WTC11 (cell line): Measurements from ENCODE around the gene PPP1R3D. TPM values are rescaled to one million over a fixed set of nuclear protein-coding genes. Genes with fewer than 3 reads are reported as not detected.

Experiments used
- ATAC-seq: fragments of 200-7000 bp; cut with Tn5 transposase; 2 replicates; pipeline ENCODE4 v1.10.0; 2021; ENCODE audit warnings: mild to moderate bottlenecking, moderate library complexity
- CTCF ChIA-PET: fragments of 300-600 bp; sonication (Branson Sonifier 250); formaldehyde crosslinking; loops from one replicate; lab custom pipeline; 2021; ENCODE audit warnings: antibody characterized with exemption; lab: Charles Lee
- POLR2A ChIA-PET: fragments of 350-600 bp; sonication (Branson Sonifier 250); formaldehyde crosslinking; loops from one replicate; lab custom pipeline; 2021; ENCODE audit warnings: antibody characterized with exemption; lab: Charles Lee
- DNase-seq: peaks from one replicate; pipeline ENCODE4 v3.0.0; 2021; ENCODE audit warnings: low spot score
- H3K27ac Mint-ChIP-seq: 2 replicates; pipeline ENCODE4 v1.8.0; 2021; ENCODE audit warnings: mixed read lengths
- H3K27me3 Mint-ChIP-seq: 2 replicates; pipeline ENCODE4 v1.8.0; 2021; ENCODE audit warnings: low read depth, mild to moderate bottlenecking, moderate library complexity, mixed read lengths
- H3K36me3 Mint-ChIP-seq: 2 replicates; pipeline ENCODE4 v1.8.0; 2021; ENCODE audit warnings: mixed read lengths
- H3K4me1 Mint-ChIP-seq: 2 replicates; pipeline ENCODE4 v1.8.0; 2022; ENCODE audit warnings: mixed read lengths
- H3K4me3 Mint-ChIP-seq: 2 replicates; pipeline ENCODE4 v1.8.0; 2021; ENCODE audit warnings: mild to moderate bottlenecking, moderate library complexity, mixed read lengths
- H3K9me3 Mint-ChIP-seq: 2 replicates; pipeline ENCODE4 v1.8.0; 2021; ENCODE audit warnings: mixed read lengths
- AFF4 ChIP-seq: sonication (generic); formaldehyde crosslinking; IDR thresholded peaks from 2 replicates; pipeline ENCODE4 v1.8.1; 2023; ENCODE audit warnings: mild to moderate bottlenecking, missing genetic modification reagents, borderline replicate concordance
- EMX1 ChIP-seq: fragments of 250-450 bp; sonication (Bioruptor Pico); IDR thresholded peaks from 2 replicates; pipeline ENCODE4 v1.8.0; 2021; ENCODE audit warnings: mild to moderate bottlenecking
- IRF2 ChIP-seq: sonication (generic); formaldehyde crosslinking; IDR thresholded peaks from 2 replicates; pipeline ENCODE4 v1.8.0; 2022; ENCODE audit warnings: low read depth, missing genetic modification reagents, borderline replicate concordance
- NFE2L1 ChIP-seq: sonication (generic); formaldehyde crosslinking; IDR thresholded peaks from 2 replicates; pipeline ENCODE4 v1.8.1; 2023; ENCODE audit warnings: missing genetic modification reagents
- RELA ChIP-seq: sonication (generic); formaldehyde crosslinking; IDR thresholded peaks from 2 replicates; pipeline ENCODE4 v1.8.1; 2022; ENCODE audit warnings: missing genetic modification reagents, mild to moderate bottlenecking, borderline replicate concordance
- ZNF396 ChIP-seq: fragments of 250-450 bp; sonication (Bioruptor Pico); IDR thresholded peaks from 2 replicates; pipeline ENCODE4 v1.8.0; 2021; ENCODE audit warnings: mild to moderate bottlenecking, moderate library complexity, borderline replicate concordance
- ZNF671 ChIP-seq: fragments of 250-450 bp; sonication (Bioruptor Pico); IDR thresholded peaks from 2 replicates; pipeline ENCODE4 v1.8.0; 2021; ENCODE audit warnings: mild to moderate bottlenecking
- total RNA-seq: library from RNA; stranded (reverse); gene quantifications from 3 replicates; pipeline ENCODE4 v1.2.3, GENCODE V29; 2021
- TF ChIP-seq, protein P1 (sequence below): sonication (generic); formaldehyde crosslinking; IDR thresholded peaks from 2 replicates; pipeline ENCODE4 v1.8.0; 2023; ENCODE audit warnings: missing genetic modification reagents, mild to moderate bottlenecking, borderline replicate concordance
- TF ChIP-seq, protein P2 (sequence below): sonication (generic); formaldehyde crosslinking; IDR thresholded peaks from 2 replicates; pipeline ENCODE4 v1.8.1; 2022; ENCODE audit warnings: mild to moderate bottlenecking, missing genetic modification reagents, moderate library complexity, borderline replicate concordance
- TF ChIP-seq, protein P3 (sequence below): sonication (generic); formaldehyde crosslinking; IDR thresholded peaks from 2 replicates; pipeline ENCODE4 v1.8.1; 2023; ENCODE audit warnings: mild to moderate bottlenecking, missing genetic modification reagents
- TF ChIP-seq, protein P4 (sequence below): fragments of 250-450 bp; sonication (Bioruptor Pico); IDR thresholded peaks from 2 replicates; pipeline ENCODE4 v1.9.0; 2021; ENCODE audit warnings: mild to moderate bottlenecking, borderline replicate concordance

PPP1R3D gene
- total RNA-seq, 1 experiment from 2014 or later, result 2.4 TPM

GRCh38 chr20:59936409-59936808 is 3.7 kb downstream of the PPP1R3D start:
- CTCF ChIA-PET, result interaction anchor here (1.1 to 2.7 kb wide), 2 partner anchors 19 to 74 kb away, joined by 3 to 10 read pairs; no protein-coding TSS in a partner anchor
- TF ChIP-seq ZNF671 (no peak), RELA (no peak), IRF2 (no peak), EMX1 (no peak), ZNF396 (CRISPR knock-in tag) (no peak), AFF4 (CRISPR knock-in tag) (no peak), NFE2L1 (CRISPR knock-in tag) (no peak)
- TF ChIP-seq, protein P1, sequence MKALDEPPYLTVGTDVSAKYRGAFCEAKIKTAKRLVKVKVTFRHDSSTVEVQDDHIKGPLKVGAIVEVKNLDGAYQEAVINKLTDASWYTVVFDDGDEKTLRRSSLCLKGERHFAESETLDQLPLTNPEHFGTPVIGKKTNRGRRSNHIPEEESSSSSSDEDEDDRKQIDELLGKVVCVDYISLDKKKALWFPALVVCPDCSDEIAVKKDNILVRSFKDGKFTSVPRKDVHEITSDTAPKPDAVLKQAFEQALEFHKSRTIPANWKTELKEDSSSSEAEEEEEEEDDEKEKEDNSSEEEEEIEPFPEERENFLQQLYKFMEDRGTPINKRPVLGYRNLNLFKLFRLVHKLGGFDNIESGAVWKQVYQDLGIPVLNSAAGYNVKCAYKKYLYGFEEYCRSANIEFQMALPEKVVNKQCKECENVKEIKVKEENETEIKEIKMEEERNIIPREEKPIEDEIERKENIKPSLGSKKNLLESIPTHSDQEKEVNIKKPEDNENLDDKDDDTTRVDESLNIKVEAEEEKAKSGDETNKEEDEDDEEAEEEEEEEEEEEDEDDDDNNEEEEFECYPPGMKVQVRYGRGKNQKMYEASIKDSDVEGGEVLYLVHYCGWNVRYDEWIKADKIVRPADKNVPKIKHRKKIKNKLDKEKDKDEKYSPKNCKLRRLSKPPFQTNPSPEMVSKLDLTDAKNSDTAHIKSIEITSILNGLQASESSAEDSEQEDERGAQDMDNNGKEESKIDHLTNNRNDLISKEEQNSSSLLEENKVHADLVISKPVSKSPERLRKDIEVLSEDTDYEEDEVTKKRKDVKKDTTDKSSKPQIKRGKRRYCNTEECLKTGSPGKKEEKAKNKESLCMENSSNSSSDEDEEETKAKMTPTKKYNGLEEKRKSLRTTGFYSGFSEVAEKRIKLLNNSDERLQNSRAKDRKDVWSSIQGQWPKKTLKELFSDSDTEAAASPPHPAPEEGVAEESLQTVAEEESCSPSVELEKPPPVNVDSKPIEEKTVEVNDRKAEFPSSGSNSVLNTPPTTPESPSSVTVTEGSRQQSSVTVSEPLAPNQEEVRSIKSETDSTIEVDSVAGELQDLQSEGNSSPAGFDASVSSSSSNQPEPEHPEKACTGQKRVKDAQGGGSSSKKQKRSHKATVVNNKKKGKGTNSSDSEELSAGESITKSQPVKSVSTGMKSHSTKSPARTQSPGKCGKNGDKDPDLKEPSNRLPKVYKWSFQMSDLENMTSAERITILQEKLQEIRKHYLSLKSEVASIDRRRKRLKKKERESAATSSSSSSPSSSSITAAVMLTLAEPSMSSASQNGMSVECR, result no peak
- TF ChIP-seq, protein P2, sequence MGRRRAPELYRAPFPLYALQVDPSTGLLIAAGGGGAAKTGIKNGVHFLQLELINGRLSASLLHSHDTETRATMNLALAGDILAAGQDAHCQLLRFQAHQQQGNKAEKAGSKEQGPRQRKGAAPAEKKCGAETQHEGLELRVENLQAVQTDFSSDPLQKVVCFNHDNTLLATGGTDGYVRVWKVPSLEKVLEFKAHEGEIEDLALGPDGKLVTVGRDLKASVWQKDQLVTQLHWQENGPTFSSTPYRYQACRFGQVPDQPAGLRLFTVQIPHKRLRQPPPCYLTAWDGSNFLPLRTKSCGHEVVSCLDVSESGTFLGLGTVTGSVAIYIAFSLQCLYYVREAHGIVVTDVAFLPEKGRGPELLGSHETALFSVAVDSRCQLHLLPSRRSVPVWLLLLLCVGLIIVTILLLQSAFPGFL (CRISPR knock-in tag), result no peak
- TF ChIP-seq, protein P3, sequence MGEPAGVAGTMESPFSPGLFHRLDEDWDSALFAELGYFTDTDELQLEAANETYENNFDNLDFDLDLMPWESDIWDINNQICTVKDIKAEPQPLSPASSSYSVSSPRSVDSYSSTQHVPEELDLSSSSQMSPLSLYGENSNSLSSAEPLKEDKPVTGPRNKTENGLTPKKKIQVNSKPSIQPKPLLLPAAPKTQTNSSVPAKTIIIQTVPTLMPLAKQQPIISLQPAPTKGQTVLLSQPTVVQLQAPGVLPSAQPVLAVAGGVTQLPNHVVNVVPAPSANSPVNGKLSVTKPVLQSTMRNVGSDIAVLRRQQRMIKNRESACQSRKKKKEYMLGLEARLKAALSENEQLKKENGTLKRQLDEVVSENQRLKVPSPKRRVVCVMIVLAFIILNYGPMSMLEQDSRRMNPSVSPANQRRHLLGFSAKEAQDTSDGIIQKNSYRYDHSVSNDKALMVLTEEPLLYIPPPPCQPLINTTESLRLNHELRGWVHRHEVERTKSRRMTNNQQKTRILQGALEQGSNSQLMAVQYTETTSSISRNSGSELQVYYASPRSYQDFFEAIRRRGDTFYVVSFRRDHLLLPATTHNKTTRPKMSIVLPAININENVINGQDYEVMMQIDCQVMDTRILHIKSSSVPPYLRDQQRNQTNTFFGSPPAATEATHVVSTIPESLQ (CRISPR knock-in tag), result no peak
- TF ChIP-seq, protein P4, sequence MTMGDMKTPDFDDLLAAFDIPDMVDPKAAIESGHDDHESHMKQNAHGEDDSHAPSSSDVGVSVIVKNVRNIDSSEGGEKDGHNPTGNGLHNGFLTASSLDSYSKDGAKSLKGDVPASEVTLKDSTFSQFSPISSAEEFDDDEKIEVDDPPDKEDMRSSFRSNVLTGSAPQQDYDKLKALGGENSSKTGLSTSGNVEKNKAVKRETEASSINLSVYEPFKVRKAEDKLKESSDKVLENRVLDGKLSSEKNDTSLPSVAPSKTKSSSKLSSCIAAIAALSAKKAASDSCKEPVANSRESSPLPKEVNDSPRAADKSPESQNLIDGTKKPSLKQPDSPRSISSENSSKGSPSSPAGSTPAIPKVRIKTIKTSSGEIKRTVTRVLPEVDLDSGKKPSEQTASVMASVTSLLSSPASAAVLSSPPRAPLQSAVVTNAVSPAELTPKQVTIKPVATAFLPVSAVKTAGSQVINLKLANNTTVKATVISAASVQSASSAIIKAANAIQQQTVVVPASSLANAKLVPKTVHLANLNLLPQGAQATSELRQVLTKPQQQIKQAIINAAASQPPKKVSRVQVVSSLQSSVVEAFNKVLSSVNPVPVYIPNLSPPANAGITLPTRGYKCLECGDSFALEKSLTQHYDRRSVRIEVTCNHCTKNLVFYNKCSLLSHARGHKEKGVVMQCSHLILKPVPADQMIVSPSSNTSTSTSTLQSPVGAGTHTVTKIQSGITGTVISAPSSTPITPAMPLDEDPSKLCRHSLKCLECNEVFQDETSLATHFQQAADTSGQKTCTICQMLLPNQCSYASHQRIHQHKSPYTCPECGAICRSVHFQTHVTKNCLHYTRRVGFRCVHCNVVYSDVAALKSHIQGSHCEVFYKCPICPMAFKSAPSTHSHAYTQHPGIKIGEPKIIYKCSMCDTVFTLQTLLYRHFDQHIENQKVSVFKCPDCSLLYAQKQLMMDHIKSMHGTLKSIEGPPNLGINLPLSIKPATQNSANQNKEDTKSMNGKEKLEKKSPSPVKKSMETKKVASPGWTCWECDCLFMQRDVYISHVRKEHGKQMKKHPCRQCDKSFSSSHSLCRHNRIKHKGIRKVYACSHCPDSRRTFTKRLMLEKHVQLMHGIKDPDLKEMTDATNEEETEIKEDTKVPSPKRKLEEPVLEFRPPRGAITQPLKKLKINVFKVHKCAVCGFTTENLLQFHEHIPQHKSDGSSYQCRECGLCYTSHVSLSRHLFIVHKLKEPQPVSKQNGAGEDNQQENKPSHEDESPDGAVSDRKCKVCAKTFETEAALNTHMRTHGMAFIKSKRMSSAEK (CRISPR knock-in tag), result no peak
- ATAC-seq (no peak), DNase-seq (no peak)
- Mint-ChIP-seq H3K4me1 (peaks cover 12% of the 10 kb centered on the region), H3K27ac (no peak overlapping the region), H3K27me3 (peaks cover 64% of the 10 kb centered on the region), H3K9me3 (peaks cover 7% of the 10 kb centered on the region), H3K4me3 (no peak overlapping the region), H3K36me3 (peaks cover 8% of the 10 kb centered on the region)
- POLR2A ChIA-PET, result no interaction called here
